Spinal cord (tissue), 10 donors: ENCODE results near the gene HDLBP. TPM values are rescaled to one million over a fixed set of nuclear protein-coding genes. Genes with fewer than 3 reads are reported as not detected.
A peak's percentile ranks its signal among the peaks of the same experiment; 100 is the strongest.

ENCODE experiments used
- DNase-seq, 6 donors: peaks; one replicate each; pipeline versions ENCODE4 v3.0.0 to v3.0.0-alpha.2; 2013 to 2015; ENCODE audit warnings: low spot score in 6 of 6, low read depth in 4 of 6
- H3K27ac ChIP-seq: one replicate; pipeline ENCODE4 v1.5.1; 2013; ENCODE audit warnings: low read depth, low read length, control low read depth
- H3K27me3 ChIP-seq: one replicate; pipeline ENCODE4 v1.6.1; 2013; ENCODE audit warnings: low read length; ENCODE audit not compliant: control insufficient read depth, insufficient read depth
- H3K36me3 ChIP-seq: one replicate; pipeline ENCODE4 v1.6.1; 2013; ENCODE audit warnings: low read length; ENCODE audit not compliant: control insufficient read depth, insufficient read depth
- H3K4me1 ChIP-seq: one replicate; pipeline ENCODE4 v1.6.1; 2013; ENCODE audit warnings: low read length; ENCODE audit not compliant: control insufficient read depth, insufficient read depth
- H3K4me3 ChIP-seq: one replicate; pipeline ENCODE4 v1.5.1; 2013; ENCODE audit warnings: low read depth, low read length, control low read depth
- H3K9me3 ChIP-seq: one replicate; pipeline ENCODE4 v1.6.1; 2013; ENCODE audit warnings: low read length; ENCODE audit not compliant: control insufficient read depth, insufficient read depth
- WGBS: methylation state at CpG from one replicate; pipeline ENCODE4 v1.1.5; 2013; ENCODE audit warnings: missing lambda C conversion rate; ENCODE audit not compliant: insufficient coverage; 5-methylcytosine and 5-hydroxymethylcytosine counted together
- polyA plus RNA-seq, 2 donors: library from polyadenylated mRNA; unstranded; fragments of 120-200 nt; gene quantifications; one replicate each; pipeline ENCODE4 v1.2.1, GENCODE V29; 2013; ENCODE audit not compliant: insufficient read length in 2 of 2
- total RNA-seq, 2 donors: library from RNA; depleted of rRNA in 1 of 2; stranded (reverse); fragments of 120-200 nt in 1 of 2; fragments of >200 nt in 1 of 2; gene quantifications; one replicate each; pipeline versions ENCODE4 v1.2.3 to v1.2.4, GENCODE V29; 2013 to 2014
- donor health status: healthy.

Gene HDLBP
- total and polyA plus RNA-seq, 4 donors = 230 to 355 (median 287) TPM

GRCh38 chr2:241213041-241213440, 102.4 kb downstream of the HDLBP start:
- peaks cover 3% of the 10 kb centered on the region for H3K36me3 ChIP-seq
- H3K27ac ChIP-seq = no peak overlapping the region
- peaks cover 9% of the 10 kb centered on the region for H3K4me1 ChIP-seq
- no peaks in the 10 kb centered on the region for H3K27me3 ChIP-seq
- DNase-seq = no peak
- WGBS = 87% methylated on average over 13 of the region's 13 CpGs
- no peak overlapping the region for H3K4me3 ChIP-seq
- H3K9me3 ChIP-seq = no peaks in the 10 kb centered on the region

GRCh38 chr2:241211276-241211675, 104.2 kb downstream of the HDLBP start:
- no CpG with 5 or more reads among the region's 2 CpGs for WGBS
- H3K27ac ChIP-seq = no peak overlapping the region
- H3K4me1 ChIP-seq = peaks cover 7% of the 10 kb centered on the region
- H3K4me3 ChIP-seq = no peak overlapping the region
- H3K36me3 ChIP-seq = peaks cover 3% of the 10 kb centered on the region
- DNase-seq = no peak
- H3K9me3 ChIP-seq = no peaks in the 10 kb centered on the region
- no peaks in the 10 kb centered on the region for H3K27me3 ChIP-seq

GRCh38 chr2:241209271-241209670, 106.2 kb downstream of the HDLBP start:
- H3K27me3 ChIP-seq = no peaks in the 10 kb centered on the region
- no peak for DNase-seq
- no peak overlapping the region for H3K27ac ChIP-seq
- H3K4me3 ChIP-seq = no peak overlapping the region
- H3K4me1 ChIP-seq = peaks cover 5% of the 10 kb centered on the region
- H3K9me3 ChIP-seq = no peaks in the 10 kb centered on the region
- H3K36me3 ChIP-seq = peaks cover 3% of the 10 kb centered on the region
- WGBS = 85% methylated on average over 30 of the region's 33 CpGs

- H3K36me3 ChIP-seq = peaks cover 3% of the 10 kb centered on the region
- peak in 1 of 6 donors; percentile 53 for DNase-seq
- no peaks in the 10 kb centered on the region for H3K27me3 ChIP-seq
- no peak overlapping the region for H3K4me3 ChIP-seq
- H3K9me3 ChIP-seq = no peaks in the 10 kb centered on the region
- no peak overlapping the region for H3K27ac ChIP-seq
- H3K4me1 ChIP-seq = peaks cover 5% of the 10 kb centered on the region
- WGBS = 59% methylated on average over 6 of the region's 6 CpGs
Measured at GRCh38 chr2:241208058-241208457, 107.4 kb downstream of the HDLBP start.

GRCh38 chr2:241207641-241208040, 107.8 kb downstream of the HDLBP start:
- DNase-seq = no peak
- H3K27ac ChIP-seq = no peak overlapping the region
- peaks cover 5% of the 10 kb centered on the region for H3K4me1 ChIP-seq
- no peaks in the 10 kb centered on the region for H3K27me3 ChIP-seq
- no peaks in the 10 kb centered on the region for H3K9me3 ChIP-seq
- H3K36me3 ChIP-seq = peaks cover 3% of the 10 kb centered on the region
- WGBS = 82% methylated on average over 6 of the region's 6 CpGs
- no peak overlapping the region for H3K4me3 ChIP-seq

GRCh38 chr2:241207151-241207550, 108.3 kb downstream of the HDLBP start:
- DNase-seq = no peak
- WGBS = no CpG with 5 or more reads among the region's 1 CpG
- Histone ChIP-seq H3K27me3 (no peaks in the 10 kb centered on the region), H3K36me3 (peaks cover 3% of the 10 kb centered on the region), H3K4me3 (no peak overlapping the region), H3K27ac (no peak overlapping the region), H3K4me1 (peaks cover 5% of the 10 kb centered on the region), H3K9me3 (no peaks in the 10 kb centered on the region)

GRCh38 chr2:241205086-241205485, 110.4 kb downstream of the HDLBP start:
- Histone ChIP-seq H3K9me3 (no peaks in the 10 kb centered on the region), H3K27ac (no peak overlapping the region), H3K36me3 (no peaks in the 10 kb centered on the region), H3K4me3 (no peak overlapping the region), H3K4me1 (peaks cover 5% of the 10 kb centered on the region), H3K27me3 (no peaks in the 10 kb centered on the region)
- DNase-seq = no peak
- WGBS = 98% methylated on average over 3 of the region's 3 CpGs

- DNase-seq = no peak
- H3K9me3 ChIP-seq = no peaks in the 10 kb centered on the region
- WGBS = 87% methylated on average over 4 of the region's 4 CpGs
- no peak overlapping the region for H3K4me3 ChIP-seq
- no peak overlapping the region for H3K27ac ChIP-seq
- no peaks in the 10 kb centered on the region for H3K27me3 ChIP-seq
- peaks cover 5% of the 10 kb centered on the region for H3K4me1 ChIP-seq
- no peaks in the 10 kb centered on the region for H3K36me3 ChIP-seq
Measured at GRCh38 chr2:241204490-241204889, 111.0 kb downstream of the HDLBP start.

GRCh38 chr2:241204010-241204384, 111.5 kb downstream of the HDLBP start:
- DNase-seq = no peak
- Histone ChIP-seq H3K4me1 (peaks cover 5% of the 10 kb centered on the region), H3K27me3 (no peaks in the 10 kb centered on the region), H3K27ac (no peak overlapping the region), H3K36me3 (no peaks in the 10 kb centered on the region), H3K9me3 (no peaks in the 10 kb centered on the region), H3K4me3 (no peak overlapping the region)
- WGBS = 88% methylated on average over 10 of the region's 10 CpGs

- H3K36me3 ChIP-seq = no peaks in the 10 kb centered on the region
- no peak overlapping the region for H3K27ac ChIP-seq
- no peak overlapping the region for H3K4me3 ChIP-seq
- H3K27me3 ChIP-seq = no peaks in the 10 kb centered on the region
- 93% methylated on average over 27 of the region's 27 CpGs for WGBS
- H3K4me1 ChIP-seq = peaks cover 5% of the 10 kb centered on the region
- no peaks in the 10 kb centered on the region for H3K9me3 ChIP-seq
- no peak for DNase-seq
Measured at GRCh38 chr2:241203218-241204009, 112.1 kb downstream of the HDLBP start.
